Type B pancreatic cell (in vitro differentiated cells): ENCODE results near the gene SCOC. TPM values are rescaled to one million over a fixed set of nuclear protein-coding genes. Genes with fewer than 3 reads are reported as not detected.

Source experiments
- DNase-seq: peaks from one replicate; pipeline ENCODE4 v3.0.0; 2021; ENCODE audit warnings: mixed read lengths; ENCODE audit not compliant: unreplicated experiment; ENCODE audit errors: extremely low spot score
- H3K27ac Mint-ChIP-seq: 2 replicates; pipeline ENCODE4 v1.8.0; 2021; ENCODE audit warnings: mild to moderate bottlenecking, mixed read lengths
- H3K27me3 Mint-ChIP-seq: 2 replicates; pipeline ENCODE4 v1.8.0; 2021; ENCODE audit warnings: mixed read lengths
- H3K36me3 Mint-ChIP-seq: 2 replicates; pipeline ENCODE4 v1.8.0; 2021; ENCODE audit warnings: mixed read lengths
- H3K4me1 Mint-ChIP-seq: one replicate; pipeline ENCODE4 v1.8.0; 2021; ENCODE audit warnings: mixed read lengths; ENCODE audit not compliant: unreplicated experiment
- H3K4me3 Mint-ChIP-seq: 2 replicates; pipeline ENCODE4 v1.8.0; 2021; ENCODE audit warnings: mild to moderate bottlenecking, mixed read lengths
- H3K9me3 Mint-ChIP-seq: 2 replicates; pipeline ENCODE4 v1.8.0; 2021; ENCODE audit warnings: mixed read lengths
- total RNA-seq: library from RNA; stranded (reverse); gene quantifications from 2 replicates; pipeline ENCODE4 v1.2.1, GENCODE V29; 2021; ENCODE audit warnings: low replicate concordance
- TF ChIP-seq, protein P1 (sequence below): fragments of 200-600 bp; sonication (generic); conservative IDR thresholded peaks from 2 replicates; pipeline ENCODE4 v1.5.0; 2021; ENCODE audit warnings: antibody characterized with exemption, mild to moderate bottlenecking

SCOC gene
- total RNA-seq, 1 donor from 2014 or later: 51.4 TPM

DNA sequence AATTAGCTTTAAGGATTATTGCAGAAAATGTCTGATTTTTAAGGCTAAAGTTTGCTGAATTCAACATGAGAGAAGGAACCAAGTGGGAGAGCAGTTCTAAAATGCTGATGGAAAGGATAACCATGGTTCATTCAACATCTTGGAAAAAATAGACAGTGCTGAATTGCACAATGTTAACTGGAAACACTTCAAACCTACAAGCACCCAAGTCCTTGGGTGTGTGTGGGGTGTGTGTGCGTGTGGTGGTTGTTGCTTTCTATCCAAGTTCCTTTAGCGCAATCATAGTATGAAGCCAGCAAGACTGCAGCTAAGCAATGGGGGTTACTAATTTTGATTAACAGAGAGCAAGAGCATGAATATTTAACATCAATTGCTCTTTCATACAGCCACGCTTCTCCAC, 29.3 kb upstream of the SCOC start:
- H3K27me3 Mint-ChIP-seq: no peaks in the 10 kb centered on the region
- H3K27ac Mint-ChIP-seq: no peak overlapping the region
- no peaks in the 10 kb centered on the region for H3K36me3 Mint-ChIP-seq
- no peaks in the 10 kb centered on the region for H3K9me3 Mint-ChIP-seq
- no peak for DNase-seq
- H3K4me3 Mint-ChIP-seq: peak overlapping the region; percentile 19
- TF ChIP-seq, protein P1, sequence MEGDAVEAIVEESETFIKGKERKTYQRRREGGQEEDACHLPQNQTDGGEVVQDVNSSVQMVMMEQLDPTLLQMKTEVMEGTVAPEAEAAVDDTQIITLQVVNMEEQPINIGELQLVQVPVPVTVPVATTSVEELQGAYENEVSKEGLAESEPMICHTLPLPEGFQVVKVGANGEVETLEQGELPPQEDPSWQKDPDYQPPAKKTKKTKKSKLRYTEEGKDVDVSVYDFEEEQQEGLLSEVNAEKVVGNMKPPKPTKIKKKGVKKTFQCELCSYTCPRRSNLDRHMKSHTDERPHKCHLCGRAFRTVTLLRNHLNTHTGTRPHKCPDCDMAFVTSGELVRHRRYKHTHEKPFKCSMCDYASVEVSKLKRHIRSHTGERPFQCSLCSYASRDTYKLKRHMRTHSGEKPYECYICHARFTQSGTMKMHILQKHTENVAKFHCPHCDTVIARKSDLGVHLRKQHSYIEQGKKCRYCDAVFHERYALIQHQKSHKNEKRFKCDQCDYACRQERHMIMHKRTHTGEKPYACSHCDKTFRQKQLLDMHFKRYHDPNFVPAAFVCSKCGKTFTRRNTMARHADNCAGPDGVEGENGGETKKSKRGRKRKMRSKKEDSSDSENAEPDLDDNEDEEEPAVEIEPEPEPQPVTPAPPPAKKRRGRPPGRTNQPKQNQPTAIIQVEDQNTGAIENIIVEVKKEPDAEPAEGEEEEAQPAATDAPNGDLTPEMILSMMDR: no peak
- peaks cover 11% of the 10 kb centered on the region for H3K4me1 Mint-ChIP-seq

DNA sequence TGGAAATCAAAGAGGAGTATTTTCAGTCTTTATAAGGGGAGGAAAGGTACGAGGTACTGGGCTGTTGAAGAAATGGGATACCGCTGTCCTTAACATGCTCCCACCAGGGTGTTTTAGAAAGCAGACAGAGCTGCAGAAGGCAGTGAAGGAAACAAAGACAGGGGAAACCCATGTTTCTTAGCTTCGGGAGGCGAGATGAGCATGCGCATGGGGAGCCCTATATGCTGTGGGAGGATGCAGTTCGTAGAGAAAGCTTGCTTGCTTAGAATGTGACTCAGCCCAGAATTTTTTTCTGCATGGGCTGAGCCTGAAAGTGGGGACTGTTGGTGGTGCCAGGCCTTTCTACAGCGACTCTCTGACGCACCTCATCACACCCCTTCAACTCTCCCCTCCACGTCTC, 28.8 kb upstream of the SCOC start:
- Mint-ChIP-seq H3K36me3 (no peaks in the 10 kb centered on the region), H3K4me3 (peak overlapping the region; percentile 19), H3K4me1 (peaks cover 14% of the 10 kb centered on the region), H3K9me3 (no peaks in the 10 kb centered on the region), H3K27ac (no peak overlapping the region), H3K27me3 (no peaks in the 10 kb centered on the region)
- TF ChIP-seq, protein P1: no peak
- DNase-seq: no peak

- Mint-ChIP-seq H3K9me3 (no peaks in the 10 kb centered on the region), H3K27me3 (peaks cover 4% of the 10 kb centered on the region), H3K27ac (no peak overlapping the region), H3K4me3 (no peak overlapping the region), H3K4me1 (peaks cover 20% of the 10 kb centered on the region), H3K36me3 (no peaks in the 10 kb centered on the region)
- TF ChIP-seq, protein P1: no peak
- no peak for DNase-seq
Observed at GRCh38 chr4:140346136-140346535, 27.3 kb upstream of the SCOC start.

GRCh38 chr4:140349816-140350215, 23.6 kb upstream of the SCOC start:
- Mint-ChIP-seq H3K27me3 (peaks cover 4% of the 10 kb centered on the region), H3K4me3 (no peak overlapping the region), H3K27ac (no peak overlapping the region), H3K36me3 (no peaks in the 10 kb centered on the region), H3K4me1 (peaks cover 9% of the 10 kb centered on the region), H3K9me3 (no peaks in the 10 kb centered on the region)
- TF ChIP-seq, protein P1: no peak
- DNase-seq: no peak

GRCh38 chr4:140351093-140352075, 22.1 kb upstream of the SCOC start:
- no peaks in the 10 kb centered on the region for H3K9me3 Mint-ChIP-seq
- peak overlapping the region; percentile 27 for H3K27ac Mint-ChIP-seq
- peaks cover 9% of the 10 kb centered on the region for H3K4me1 Mint-ChIP-seq
- no peak for DNase-seq
- H3K27me3 Mint-ChIP-seq: peaks cover 7% of the 10 kb centered on the region
- TF ChIP-seq, protein P1: no peak
- no peak overlapping the region for H3K4me3 Mint-ChIP-seq
- H3K36me3 Mint-ChIP-seq: no peaks in the 10 kb centered on the region
